Activated CD4-positive, alpha-beta memory T cell treated with anti-CD3 and anti-CD28 coated beads, Interleukin-2, amount 10 ng/mL, durations not matched to agents 7 days and 5 days (primary cell): ENCODE measurements around the gene NAA15. TPM values are rescaled to one million over a fixed set of nuclear protein-coding genes. Genes with fewer than 3 reads are reported as not detected.
"Not testable (repeated sequence)": the region's sequence is repeated elsewhere in the genome, so short reads cannot be mapped to it uniquely, and the experiment has no call there.

ENCODE experiments used
- CTCF ChIA-PET: fragments of 350-600 bp; sonication (Branson Sonifier 250); formaldehyde crosslinking; loops from one replicate; lab custom pipeline; 2021; ENCODE audit warnings: antibody characterized with exemption, inconsistent platforms; lab: Charles Lee
- POLR2A ChIA-PET: fragments of 350-600 bp; sonication (Branson Sonifier 250); formaldehyde crosslinking; loops from one replicate; lab custom pipeline; 2021; ENCODE audit warnings: antibody characterized with exemption; lab: Charles Lee
- DNase-seq: peaks from one replicate; pipeline ENCODE4 v3.0.0-alpha.2; 2020
- H3K27ac Mint-ChIP-seq: one replicate; pipeline ENCODE4 v1.8.0; 2021; ENCODE audit warnings: mild to moderate bottlenecking, mixed read lengths
- H3K27me3 Mint-ChIP-seq: one replicate; pipeline ENCODE4 v1.8.0; 2021; ENCODE audit warnings: mixed read lengths
- H3K36me3 Mint-ChIP-seq: one replicate; pipeline ENCODE4 v1.8.0; 2021; ENCODE audit warnings: low read depth, mixed read lengths
- H3K4me1 Mint-ChIP-seq: one replicate; pipeline ENCODE4 v1.8.0; 2021; ENCODE audit warnings: mixed read lengths
- H3K4me3 Mint-ChIP-seq: one replicate; pipeline ENCODE4 v1.8.0; 2021; ENCODE audit warnings: mild to moderate bottlenecking, mixed read lengths
- H3K9me3 Mint-ChIP-seq: one replicate; pipeline ENCODE4 v1.8.0; 2021; ENCODE audit warnings: mixed read lengths
- total RNA-seq, 2 experiments: library from RNA; stranded (reverse); gene quantifications; one replicate each; pipeline ENCODE4 v1.2.3, GENCODE V29; 2021

NAA15 gene
- total RNA-seq, 2 experiments from 2014 or later, result 45.7 to 52.5 TPM

DNA sequence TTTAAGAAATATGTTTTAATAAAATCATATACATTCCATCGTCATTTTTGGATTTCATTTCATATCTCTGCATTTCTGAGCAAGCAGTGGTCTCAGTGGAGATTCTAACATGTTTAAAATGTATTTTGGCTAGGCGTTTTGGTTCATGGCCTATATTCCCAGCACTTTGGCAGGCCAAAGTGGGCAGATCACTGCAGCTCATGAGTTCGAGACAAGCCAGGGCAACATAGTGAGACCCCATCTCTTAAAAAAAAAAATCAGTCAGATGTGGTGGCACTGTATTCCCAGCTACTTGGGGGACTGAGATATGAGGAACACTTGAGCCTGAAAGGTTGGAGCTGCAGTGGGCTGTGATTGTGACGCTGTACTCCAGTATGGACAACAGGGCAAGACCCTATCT, 85.1 kb downstream of the NAA15 start:
- Mint-ChIP-seq H3K27me3 (no peaks in the 10 kb centered on the region), H3K27ac (no peak overlapping the region), H3K36me3 (peaks cover 51% of the 10 kb centered on the region), H3K4me1 (peaks cover 7% of the 10 kb centered on the region), H3K9me3 (no peaks in the 10 kb centered on the region), H3K4me3 (no peak overlapping the region)
- CTCF ChIA-PET, result interaction anchor here (1.4 kb wide), 1 partner anchor 67 kb away, joined by 3 read pairs; no protein-coding TSS in a partner anchor
- DNase-seq, result no peak
- POLR2A ChIA-PET, result no interaction called here

DNA sequence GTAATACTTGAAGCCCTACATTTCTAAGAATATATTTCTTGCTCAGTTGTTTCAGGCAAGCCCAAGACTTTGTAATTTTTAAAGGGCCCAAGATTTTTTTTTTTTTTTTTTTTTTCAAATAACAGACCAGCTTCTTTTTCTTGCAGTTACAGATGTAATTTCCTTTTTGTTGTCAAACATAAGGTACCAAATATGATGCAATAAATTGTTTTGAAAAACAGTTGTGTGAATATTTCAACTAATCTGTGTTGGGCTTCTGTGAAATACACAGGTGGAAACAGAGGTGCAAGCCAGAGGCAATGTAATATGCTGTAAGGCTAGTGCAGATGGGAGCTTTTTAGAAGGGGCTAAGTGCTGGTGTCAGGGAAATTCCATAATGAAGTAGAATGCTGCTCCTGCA, 87.8 kb downstream of the NAA15 start:
- peaks cover 7% of the 10 kb centered on the region for H3K4me1 Mint-ChIP-seq
- no peak overlapping the region for H3K4me3 Mint-ChIP-seq
- no peaks in the 10 kb centered on the region for H3K9me3 Mint-ChIP-seq
- no peak overlapping the region for H3K27ac Mint-ChIP-seq
- DNase-seq, result no peak
- H3K27me3 Mint-ChIP-seq, result no peaks in the 10 kb centered on the region
- peaks cover 51% of the 10 kb centered on the region for H3K36me3 Mint-ChIP-seq
- POLR2A ChIA-PET, result interaction anchor here (1.5 to 1.6 kb wide), 2 partner anchors 64 to 89 kb away, joined by 3 read pairs; no protein-coding TSS in a partner anchor
- CTCF ChIA-PET, result no interaction called here

DNA sequence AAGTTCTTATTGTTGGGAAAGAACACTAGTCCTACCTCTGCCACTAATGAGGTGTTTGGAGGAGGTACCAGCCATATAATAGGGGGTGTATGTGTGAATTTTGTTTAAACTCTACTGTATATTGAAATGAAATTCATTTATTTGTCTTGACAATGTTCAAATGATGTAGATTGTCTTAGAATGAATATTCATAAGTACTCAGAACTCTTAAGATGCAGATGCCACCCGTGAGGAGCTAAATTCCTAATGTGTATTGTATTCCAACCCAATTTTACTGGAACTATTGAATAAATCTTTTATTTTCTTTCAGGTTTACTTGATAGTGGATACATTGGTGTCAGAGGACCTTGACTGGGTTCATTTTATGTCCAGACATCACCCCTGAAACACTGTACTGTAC, 88.7 kb downstream of the NAA15 start:
- ChIA-PET POLR2A (no interaction called here), CTCF (no interaction called here)
- Mint-ChIP-seq H3K4me1 (peaks cover 7% of the 10 kb centered on the region), H3K4me3 (no peak overlapping the region), H3K27ac (no peak overlapping the region), H3K36me3 (peaks cover 46% of the 10 kb centered on the region), H3K9me3 (no peaks in the 10 kb centered on the region), H3K27me3 (no peaks in the 10 kb centered on the region)
- DNase-seq, result no peak

DNA sequence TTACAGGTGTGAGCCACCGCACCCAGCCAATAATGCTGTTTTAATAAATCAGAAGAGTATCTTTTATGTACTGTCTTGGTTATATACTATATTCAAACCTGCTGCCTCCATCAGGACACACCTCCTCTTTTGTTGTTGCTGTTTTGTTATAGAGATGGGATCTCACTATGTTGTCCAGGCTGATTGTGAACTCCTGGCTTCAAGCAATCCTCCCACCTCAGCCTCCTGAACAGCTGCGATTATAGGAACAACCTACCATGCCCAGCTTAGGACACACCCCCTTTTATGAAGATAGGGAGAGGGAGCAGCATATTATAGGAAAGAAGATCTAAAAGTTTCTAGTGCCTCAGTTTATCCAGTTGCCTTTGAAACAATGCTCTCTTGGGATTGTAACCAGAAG, 90.4 kb downstream of the NAA15 start:
- POLR2A ChIA-PET, result no interaction called here
- Mint-ChIP-seq H3K36me3 (peaks cover 34% of the 10 kb centered on the region), H3K4me3 (no peak overlapping the region)

DNA sequence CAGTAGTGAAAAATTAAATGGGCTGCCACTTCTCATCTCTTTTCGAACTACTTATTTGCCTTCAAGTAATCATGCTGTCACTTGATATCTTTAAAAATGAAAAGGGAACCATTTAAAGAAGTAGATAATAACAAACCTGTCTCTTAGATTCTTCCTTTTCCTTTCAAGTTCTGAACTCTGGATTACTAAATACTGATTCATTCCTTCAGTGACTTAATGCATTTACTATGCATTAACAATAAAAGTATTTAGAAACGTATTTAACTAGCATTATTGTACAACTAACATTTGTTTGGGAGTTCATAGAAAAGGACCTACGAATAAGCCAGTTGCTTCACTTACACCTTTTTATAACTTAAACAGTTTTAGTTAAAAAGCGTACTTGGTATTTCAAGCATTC, 91.5 kb downstream of the NAA15 start:
- DNase-seq, result no peak
- Mint-ChIP-seq H3K4me1 (peaks cover 7% of the 10 kb centered on the region), H3K27me3 (no peaks in the 10 kb centered on the region), H3K36me3 (peaks cover 35% of the 10 kb centered on the region), H3K4me3 (no peak overlapping the region), H3K27ac (no peak overlapping the region), H3K9me3 (no peaks in the 10 kb centered on the region)
- ChIA-PET CTCF (no interaction called here), POLR2A (no interaction called here)

More for the DNA sequence above, 90.4 kb downstream of the NAA15 start:
- Mint-ChIP-seq H3K9me3 (no peaks in the 10 kb centered on the region), H3K27me3 (no peaks in the 10 kb centered on the region), H3K4me1 (peaks cover 7% of the 10 kb centered on the region), H3K27ac (no peak overlapping the region)
- CTCF ChIA-PET, result no interaction called here
- no peak for DNase-seq

DNA sequence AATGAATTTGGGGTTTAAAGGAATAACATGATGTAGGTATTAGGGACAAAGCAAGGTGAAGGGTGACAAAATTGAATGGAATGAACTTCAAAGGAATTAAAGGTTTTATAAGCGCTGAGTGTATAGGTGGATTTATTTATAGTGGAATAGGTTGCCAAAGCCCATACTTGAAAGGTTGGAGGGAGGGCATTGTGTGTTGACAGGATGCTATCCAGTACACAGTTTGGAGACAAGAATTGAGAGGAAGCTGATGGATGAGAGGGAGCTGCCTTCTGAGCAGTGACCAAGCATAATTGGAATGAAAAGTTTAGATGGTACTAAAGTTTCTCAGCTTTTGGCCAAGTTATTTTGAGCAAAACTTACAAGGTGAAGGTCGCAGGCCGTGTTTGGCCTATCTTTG, 100.1 kb downstream of the NAA15 start:
- Mint-ChIP-seq H3K4me1 (peaks cover 2% of the 10 kb centered on the region), H3K9me3 (no peaks in the 10 kb centered on the region), H3K27ac (no peak overlapping the region), H3K27me3 (no peaks in the 10 kb centered on the region), H3K36me3 (peaks cover 22% of the 10 kb centered on the region), H3K4me3 (no peak overlapping the region)
- DNase-seq, result no peak
- POLR2A ChIA-PET, result no interaction called here
- CTCF ChIA-PET, result no interaction called here

DNA sequence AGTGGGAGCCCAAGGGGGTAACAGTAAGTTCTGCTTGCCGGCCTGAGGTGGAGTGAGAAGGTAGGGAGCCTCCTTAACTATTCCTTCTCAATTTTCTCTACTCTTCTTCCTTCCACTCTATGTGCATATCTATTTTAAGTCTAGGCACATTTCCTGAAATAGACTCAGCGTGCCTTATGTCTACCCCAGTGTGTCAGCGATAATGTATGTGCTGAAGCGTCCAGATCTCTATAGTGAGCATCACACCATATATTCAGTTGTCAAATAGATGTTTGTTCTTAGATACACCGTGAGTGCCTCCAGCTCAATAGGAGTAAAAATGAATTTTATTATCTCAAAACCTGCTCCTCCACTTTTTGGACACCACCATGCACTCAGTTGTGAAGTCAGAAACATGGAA, 101.1 kb downstream of the NAA15 start:
- Mint-ChIP-seq H3K4me3 (no peak overlapping the region), H3K27me3 (no peaks in the 10 kb centered on the region), H3K27ac (no peak overlapping the region), H3K9me3 (no peaks in the 10 kb centered on the region), H3K4me1 (peaks cover 2% of the 10 kb centered on the region), H3K36me3 (peaks cover 24% of the 10 kb centered on the region)
- ChIA-PET POLR2A (no interaction called here), CTCF (no interaction called here)
- DNase-seq, result no peak

DNA sequence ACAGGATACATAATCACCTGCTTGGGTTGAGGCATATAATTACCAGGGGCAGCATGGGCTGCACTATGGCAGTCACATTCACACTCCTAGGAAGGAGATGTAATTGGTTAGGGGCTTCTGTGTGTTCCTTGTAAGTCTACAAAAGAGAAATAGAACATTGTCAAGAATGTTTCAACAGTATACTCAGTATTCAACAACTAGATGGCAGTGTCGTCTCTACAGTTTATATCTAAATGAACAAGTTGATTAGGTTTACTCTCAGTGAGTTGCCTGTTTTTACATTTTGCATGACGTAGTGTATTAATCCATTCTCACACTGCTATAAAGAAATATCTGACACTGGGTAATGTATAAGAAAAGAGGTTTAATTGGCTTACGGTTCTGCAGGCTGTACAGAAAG, 102.2 kb downstream of the NAA15 start:
- H3K4me3 Mint-ChIP-seq, result no peak overlapping the region
- H3K36me3 Mint-ChIP-seq, result peaks cover 22% of the 10 kb centered on the region
- no peak overlapping the region for H3K27ac Mint-ChIP-seq
- H3K4me1 Mint-ChIP-seq, result peaks cover 2% of the 10 kb centered on the region
- POLR2A ChIA-PET, result no interaction called here
- no peaks in the 10 kb centered on the region for H3K9me3 Mint-ChIP-seq
- no peaks in the 10 kb centered on the region for H3K27me3 Mint-ChIP-seq
- DNase-seq, result no peak
- CTCF ChIA-PET, result no interaction called here

DNA sequence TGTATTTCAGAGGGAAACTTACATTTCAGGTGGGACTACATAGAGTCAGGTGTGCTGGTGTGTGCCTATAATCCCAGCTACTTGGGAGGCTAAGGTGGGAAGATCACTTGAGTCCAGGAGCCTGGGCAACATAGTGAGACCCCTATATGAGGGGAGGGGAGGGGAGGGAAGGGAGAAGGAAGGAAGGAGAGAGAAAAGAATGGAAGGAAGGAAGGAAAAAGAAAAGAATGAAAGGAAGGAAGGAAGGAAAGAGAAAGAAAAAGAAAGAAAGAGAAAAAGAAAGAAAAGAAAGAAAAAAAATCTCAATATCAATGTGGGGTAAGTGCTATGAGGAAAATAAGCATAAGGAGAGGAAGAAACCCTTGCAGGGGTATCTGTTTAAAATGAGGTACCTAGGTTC, 109.0 kb downstream of the NAA15 start:
- no peaks in the 10 kb centered on the region for H3K27me3 Mint-ChIP-seq
- POLR2A ChIA-PET, result no interaction called here
- H3K9me3 Mint-ChIP-seq, result no peaks in the 10 kb centered on the region
- peaks cover 2% of the 10 kb centered on the region for H3K4me1 Mint-ChIP-seq
- H3K36me3 Mint-ChIP-seq, result peaks cover 27% of the 10 kb centered on the region
- no peak overlapping the region for H3K4me3 Mint-ChIP-seq
- DNase-seq, result no peak
- H3K27ac Mint-ChIP-seq, result no peak overlapping the region
- CTCF ChIA-PET, result no interaction called here

DNA sequence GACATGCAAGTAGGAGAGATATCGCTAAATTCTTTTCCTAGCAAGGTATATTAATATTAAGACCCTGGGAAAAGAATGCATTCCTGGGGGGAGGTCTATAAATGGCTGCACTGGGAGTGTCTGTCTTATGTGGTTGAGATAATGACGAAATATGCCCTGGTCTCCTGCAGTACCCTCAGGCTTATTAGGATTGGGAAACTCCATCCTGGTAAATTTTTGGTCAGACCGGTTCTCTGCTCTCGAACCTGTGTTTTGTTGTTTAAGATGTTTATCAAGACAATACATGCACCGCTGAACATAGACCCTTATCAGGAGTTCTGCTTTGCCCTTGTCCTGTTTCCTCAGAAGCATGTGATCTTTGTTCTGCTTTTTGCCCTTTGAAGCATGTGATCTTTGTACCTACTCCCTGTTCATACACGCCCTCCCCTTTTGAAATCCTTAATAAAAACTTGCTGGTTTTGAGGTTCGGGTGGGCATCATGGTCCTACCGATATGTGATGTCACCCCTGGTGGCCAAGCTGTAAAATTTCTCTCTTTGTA, 113.4 kb downstream of the NAA15 start:
- Mint-ChIP-seq H3K4me1 (peaks cover 11% of the 10 kb centered on the region), H3K36me3 (peaks cover 20% of the 10 kb centered on the region)
- POLR2A ChIA-PET, H3K27me3 Mint-ChIP-seq, H3K4me3 Mint-ChIP-seq, DNase-seq, H3K27ac Mint-ChIP-seq, H3K9me3 Mint-ChIP-seq: not testable (repeated sequence)
- CTCF ChIA-PET, result interaction anchor here (2.2 kb wide), 1 partner anchor 38 kb away, joined by 8 read pairs; no protein-coding TSS in a partner anchor

DNA sequence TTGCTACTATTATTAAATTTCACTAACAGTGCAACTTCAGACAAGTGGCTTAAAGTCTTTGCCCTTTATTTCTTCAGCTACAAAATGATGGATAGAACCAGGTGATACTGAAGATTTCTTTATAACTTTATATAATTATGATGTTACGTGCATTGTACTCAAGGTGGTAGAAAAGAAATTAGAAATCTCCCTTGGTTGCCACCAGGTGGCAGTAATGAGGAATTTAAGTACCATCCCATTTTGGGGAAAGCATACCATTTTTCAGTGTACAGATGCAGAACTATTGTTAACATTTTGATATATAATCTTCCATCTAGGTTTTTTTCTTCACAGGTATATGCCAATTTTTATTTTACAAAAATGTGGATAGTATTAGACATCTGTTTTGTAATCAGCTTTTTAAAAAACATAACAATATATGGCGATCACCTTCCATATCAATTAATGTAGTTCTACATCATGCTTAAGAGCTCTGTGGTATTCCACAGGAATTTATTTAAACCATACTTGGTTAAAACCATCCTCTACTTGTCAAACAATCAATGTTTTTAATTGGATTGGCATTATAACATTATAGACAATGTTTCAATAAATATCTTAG, 114.9 kb downstream of the NAA15 start:
- Mint-ChIP-seq H3K36me3 (peaks cover 27% of the 10 kb centered on the region), H3K27ac (no peak overlapping the region), H3K9me3 (no peaks in the 10 kb centered on the region), H3K27me3 (no peaks in the 10 kb centered on the region), H3K4me1 (peaks cover 13% of the 10 kb centered on the region), H3K4me3 (no peak overlapping the region)
- CTCF ChIA-PET, result interaction anchor here (0.6 to 1.4 kb wide), 8 partner anchors 9 to 122 kb away, joined by 3 to 6 read pairs (median 3); partner anchors contain the start of gene NAA15
- POLR2A ChIA-PET, result no interaction called here
- DNase-seq, result no peak

DNA sequence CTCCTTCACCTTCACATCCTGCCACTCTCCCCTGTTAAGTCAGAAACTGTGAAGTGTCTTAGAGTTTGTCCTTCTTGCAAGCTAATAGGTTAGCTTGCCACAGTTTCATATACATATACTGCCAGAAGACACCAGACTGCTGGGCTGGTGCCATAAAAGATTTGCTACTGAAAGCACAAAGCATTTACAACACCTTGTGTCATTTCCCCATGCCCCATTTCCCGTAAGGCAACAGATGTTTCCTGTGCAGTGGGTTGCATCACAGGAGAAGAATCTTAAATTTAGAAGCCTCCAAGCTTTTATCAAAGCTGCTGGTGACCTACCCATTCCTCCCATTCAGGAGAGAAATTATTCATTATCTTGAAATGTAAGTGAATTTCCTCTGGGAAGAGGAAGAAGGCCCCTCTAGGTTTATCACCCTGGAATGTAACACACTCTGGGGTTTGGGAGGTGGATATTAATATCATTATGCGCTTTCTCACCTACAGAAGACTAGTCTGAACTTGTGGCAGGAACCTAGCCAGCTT, 118.1 kb downstream of the NAA15 start:
- Mint-ChIP-seq H3K27ac (peak overlapping the region; percentile 40), H3K4me1 (peaks cover 13% of the 10 kb centered on the region), H3K27me3 (no peaks in the 10 kb centered on the region), H3K4me3 (no peak overlapping the region), H3K36me3 (peaks cover 16% of the 10 kb centered on the region), H3K9me3 (no peaks in the 10 kb centered on the region)
- ChIA-PET POLR2A (interaction anchor here (1.1 kb wide), 1 partner anchor 34 kb away, joined by 4 read pairs; no protein-coding TSS in a partner anchor), CTCF (interaction anchor here (1.6 kb wide), 1 partner anchor 111 kb away, joined by 3 read pairs; no protein-coding TSS in a partner anchor)
- DNase-seq, result peak; percentile 19

DNA sequence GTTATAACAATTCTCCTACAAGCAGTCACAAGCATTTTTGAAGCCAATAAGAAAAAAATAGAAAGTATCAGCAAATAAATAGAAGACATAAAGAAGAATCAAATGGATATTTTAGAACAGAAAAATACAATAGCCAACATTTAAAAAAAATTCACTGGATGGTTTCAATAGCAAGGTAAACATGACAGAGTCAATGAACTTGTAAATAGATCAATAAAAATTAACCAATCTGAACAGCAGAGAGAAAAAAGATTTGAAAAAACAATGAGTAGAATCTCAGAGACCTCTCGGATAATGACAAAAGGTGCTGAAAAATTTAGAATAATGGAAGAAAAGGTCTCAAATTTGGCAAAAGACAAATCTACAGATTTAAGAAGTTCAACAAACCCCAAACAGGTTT, 119.3 kb downstream of the NAA15 start:
- Mint-ChIP-seq H3K27ac (no peak overlapping the region), H3K4me3 (no peak overlapping the region), H3K27me3 (no peaks in the 10 kb centered on the region), H3K4me1 (peaks cover 13% of the 10 kb centered on the region), H3K36me3 (peaks cover 11% of the 10 kb centered on the region), H3K9me3 (no peaks in the 10 kb centered on the region)
- POLR2A ChIA-PET, result interaction anchor here (0.7 kb wide), 1 partner anchor 73 kb away, joined by 3 read pairs; no protein-coding TSS in a partner anchor
- CTCF ChIA-PET, result interaction anchor here (0.7 to 1.6 kb wide), 2 partner anchors 110 to 521 kb away, joined by 3 read pairs; no protein-coding TSS in a partner anchor
- DNase-seq, result no peak
